Posterior cingulate gyrus (tissue), 11 donors: ENCODE results near the gene GFOD2.
A peak's percentile ranks its signal among the peaks of the same experiment; 100 is the strongest.
"Not testable (repeated sequence)": the region's sequence is repeated elsewhere in the genome, so short reads cannot be mapped to it uniquely, and the experiment has no call there.

Source experiments
- DNase-seq, 10 donors: peaks; one replicate each; pipeline versions ENCODE4 v3.0.0 to v3.0.0-alpha.2; 2020 to 2021; ENCODE audit warnings: mixed read lengths in 3 of 10
- intact Hi-C: fragments of 100-400 bp; cut with DNase I; formaldehyde crosslinking; loops from one replicate; pipeline ENCODE4 v1.15.1; 2023

Gene GFOD2

GRCh38 chr16:67719048-67719777, at the start of gene GFOD2:
Gene GFOD2 (minus strand): TSS chr16:67719316. CDS start chr16:67685715, 33,601 bp downstream.
- intact Hi-C loops: loop anchor here (2.0 kb wide), 1 partner anchor 88 kb away; the partner anchor contains the start of genes RANBP10 and TSNAXIP1
- DNase-seq: peak; percentile 94 to 99 (median 98)

DNA sequence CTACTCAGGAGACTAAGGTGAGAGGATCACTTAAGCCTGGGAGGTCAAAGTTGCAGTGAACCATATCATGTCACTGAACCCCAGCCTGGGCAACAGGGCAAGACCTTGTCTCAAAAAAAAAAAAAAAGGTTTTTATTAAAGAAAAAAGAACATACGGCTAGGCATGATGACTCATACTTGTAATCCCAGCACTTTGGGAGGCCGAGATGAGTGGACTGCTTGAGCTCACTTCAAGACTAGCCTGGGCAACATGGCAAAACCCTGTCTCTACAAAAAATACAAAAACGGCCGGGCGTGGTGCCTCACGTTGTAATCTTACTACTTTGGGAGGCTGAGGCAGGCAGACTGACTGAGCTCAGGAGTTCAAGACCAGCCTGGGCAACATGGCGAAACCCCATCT, 48.8 kb upstream of the GFOD2 start:
- intact Hi-C loops: no loop called here
- DNase-seq: peak in 2 of 10 donors; percentile 1 to 27

- peak in 2 of 10 donors; percentile 3 to 8 for DNase-seq
- intact Hi-C loops: no loop called here
Measured at GRCh38 chr16:67766291-67766690, 47.2 kb upstream of the GFOD2 start.

DNA sequence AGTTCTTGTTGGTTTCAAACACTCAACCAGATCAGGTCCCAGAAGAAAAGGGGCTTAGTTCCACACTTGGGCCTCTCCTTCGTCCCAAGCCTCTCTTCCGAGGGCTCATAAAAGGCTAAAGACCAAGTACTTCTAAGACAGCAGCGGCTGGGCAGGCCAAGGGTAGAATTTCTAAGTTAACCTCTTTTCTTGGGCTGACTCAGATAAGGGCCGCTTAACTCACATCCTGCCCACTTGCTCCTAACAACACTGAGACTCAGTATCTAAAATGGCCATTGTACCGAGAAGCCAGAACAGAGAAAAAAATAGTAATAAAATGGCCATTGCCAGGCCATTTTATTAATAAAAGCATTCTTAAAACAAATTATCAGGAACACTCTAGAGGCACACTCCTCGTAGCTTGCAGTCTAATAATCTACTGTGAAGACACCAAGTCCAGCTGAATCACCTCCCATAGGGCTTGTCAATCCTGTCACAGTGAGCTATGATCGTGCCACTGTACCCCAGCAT, 45.1 kb upstream of the GFOD2 start:
- intact Hi-C loops: no loop called here
- DNase-seq: peak in 1 of 10 donors; percentile 1

GRCh38 chr16:67763066-67763465, 44.0 kb upstream of the GFOD2 start:
- intact Hi-C loops: no loop called here
- peak in 1 of 10 donors; percentile 2 for DNase-seq

DNA sequence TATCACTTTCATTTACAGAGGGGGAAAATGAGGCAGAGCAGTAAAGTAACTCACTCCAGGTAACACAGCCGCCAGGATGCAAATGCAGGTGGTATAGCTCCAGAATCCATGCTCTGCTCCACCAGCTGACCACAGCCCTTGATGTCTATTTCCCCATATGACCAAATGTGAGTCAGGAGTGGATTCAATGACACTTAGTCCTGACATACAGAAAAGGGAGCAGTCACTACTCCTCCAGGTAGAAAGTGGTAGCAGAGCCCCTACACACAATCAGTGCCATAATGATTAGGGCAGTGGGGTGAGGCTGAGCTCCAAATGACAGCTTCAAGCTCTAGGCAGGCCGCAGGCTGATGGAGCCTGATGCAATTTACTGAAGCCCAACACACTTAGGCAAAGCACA, 43.3 kb upstream of the GFOD2 start:
- intact Hi-C loops: no loop called here
- peak in 1 of 10 donors; percentile 38 for DNase-seq

GRCh38 chr16:67761924-67762323, 42.8 kb upstream of the GFOD2 start:
- intact Hi-C loops: no loop called here
- DNase-seq: no peak

- DNase-seq: peak in 1 of 10 donors; percentile 22
- intact Hi-C loops: no loop called here
Measured at GRCh38 chr16:67760956-67761230, 41.8 kb upstream of the GFOD2 start.

GRCh38 chr16:67760206-67760955, 41.3 kb upstream of the GFOD2 start:
- DNase-seq: peak in 3 of 10 donors; percentile 28 to 48 (median 29)
- intact Hi-C loops: no loop called here

DNA sequence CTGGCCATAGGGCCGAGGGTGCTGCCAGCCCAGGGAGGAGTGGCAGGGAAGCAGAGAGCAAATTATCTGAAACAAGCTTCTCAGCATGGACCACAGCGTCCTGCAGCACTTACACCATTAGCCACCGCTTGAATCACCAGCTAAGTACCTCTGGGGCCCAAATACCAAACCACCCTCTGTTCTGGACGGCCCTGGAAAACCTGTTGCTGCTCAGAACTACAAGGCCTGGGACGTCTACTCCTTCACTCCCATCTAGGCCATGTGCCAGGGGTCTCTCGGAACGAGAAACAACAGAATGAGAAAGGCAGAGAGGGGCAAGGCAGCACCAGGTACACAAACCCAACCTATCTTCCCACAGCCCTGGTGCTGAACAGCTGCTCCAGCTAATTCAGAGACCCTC, 39.9 kb upstream of the GFOD2 start:
- intact Hi-C loops: no loop called here
- DNase-seq: peak in 1 of 10 donors; percentile 22

DNA sequence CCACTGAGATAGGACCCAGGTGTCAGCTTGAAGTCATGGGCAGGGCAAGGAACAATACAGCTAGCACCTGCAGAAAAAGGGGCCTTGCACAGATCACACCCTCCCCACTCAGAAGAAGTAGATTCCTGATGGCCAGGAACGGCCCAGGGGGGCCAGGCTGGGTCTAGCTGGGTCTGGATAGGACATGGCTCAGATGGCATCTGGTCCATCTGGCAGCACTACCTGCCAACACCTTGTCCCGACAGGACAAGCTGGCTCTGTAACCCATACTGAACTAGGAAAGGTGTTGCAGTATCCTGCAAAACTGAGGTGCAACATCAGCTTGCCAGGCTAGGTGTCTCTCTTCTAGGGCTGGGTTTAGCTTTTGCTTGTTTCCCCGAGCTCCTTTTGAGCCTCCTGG, 38.9 kb upstream of the GFOD2 start:
- intact Hi-C loops: no loop called here
- peak in 1 of 10 donors; percentile 49 for DNase-seq

GRCh38 chr16:67752641-67753040, 33.5 kb upstream of the GFOD2 start:
- intact Hi-C loops: no loop called here
- peak in 1 of 10 donors; percentile 35 for DNase-seq

GRCh38 chr16:67751331-67751730, 32.2 kb upstream of the GFOD2 start:
- peak in 1 of 10 donors; percentile 2 for DNase-seq
- intact Hi-C loops: not testable (repeated sequence)

DNA sequence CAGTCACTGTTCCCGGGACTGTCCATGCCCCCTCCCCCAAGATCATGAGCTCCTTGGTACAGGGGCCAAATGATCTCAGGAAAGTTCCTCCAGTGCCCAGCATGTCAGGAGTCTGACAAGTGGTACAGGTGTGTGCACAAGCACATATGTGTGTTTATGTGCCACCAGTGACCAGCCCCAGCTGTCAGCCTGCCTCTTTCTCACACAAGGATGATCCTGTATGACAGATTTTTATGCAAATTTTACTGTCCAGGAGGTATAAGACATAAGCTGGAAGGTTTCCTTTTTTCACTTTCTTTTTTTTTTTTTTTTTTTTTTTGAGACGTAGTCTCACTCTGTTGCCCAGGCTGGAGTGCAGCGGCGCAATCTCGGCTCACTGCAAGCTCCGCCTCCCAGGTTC, 31.4 kb upstream of the GFOD2 start:
- intact Hi-C loops: no loop called here
- peak in 2 of 10 donors; percentile 45 to 48 for DNase-seq

GRCh38 chr16:67749436-67750078, 30.4 kb upstream of the GFOD2 start:
- DNase-seq: peak in 1 of 10 donors; percentile 12
- intact Hi-C loops: no loop called here

GRCh38 chr16:67748834-67749233, 29.7 kb upstream of the GFOD2 start:
- DNase-seq: peak in 1 of 10 donors; percentile 7
- intact Hi-C loops: no loop called here

DNA sequence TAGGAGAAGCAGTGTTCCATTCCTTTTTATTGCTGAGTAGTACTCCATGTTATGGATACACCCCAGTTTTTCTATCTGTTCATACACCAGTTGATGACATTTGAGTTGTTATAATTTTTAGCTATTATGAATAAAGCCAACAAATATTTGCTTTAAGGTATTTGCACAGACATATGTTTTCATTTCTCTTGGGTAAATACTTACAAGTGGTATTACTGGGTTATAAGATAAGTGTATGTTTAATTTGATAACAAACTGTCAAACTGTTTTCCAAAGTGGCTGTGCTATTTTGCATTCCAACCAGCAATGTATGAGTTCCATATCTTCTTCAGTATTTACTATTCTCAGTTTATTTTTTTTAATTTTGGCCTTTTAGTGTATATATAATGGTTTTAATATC, 27.7 kb upstream of the GFOD2 start:
- DNase-seq: no peak
- intact Hi-C loops: no loop called here

DNA sequence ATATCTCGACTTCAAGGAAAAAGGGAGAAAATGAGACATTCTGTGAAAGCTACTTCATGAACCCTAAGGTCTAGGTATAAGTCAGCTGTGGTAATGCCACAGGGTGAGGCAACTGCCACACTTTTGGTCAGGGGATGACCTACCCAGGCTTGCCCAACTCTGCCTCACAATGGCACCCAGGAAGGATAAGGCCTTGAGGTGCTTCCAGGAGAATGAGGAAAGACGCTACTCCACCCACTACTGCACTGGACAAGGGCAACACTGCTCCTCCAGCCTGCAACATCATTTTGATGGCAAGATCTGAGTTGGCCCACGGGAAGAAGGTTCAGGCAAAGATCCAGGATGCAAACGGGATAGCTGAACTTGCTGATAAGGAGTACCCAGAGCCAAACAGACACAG, 22.0 kb upstream of the GFOD2 start:
- intact Hi-C loops: no loop called here
- peak in 2 of 10 donors; percentile 0 to 13 for DNase-seq

DNA sequence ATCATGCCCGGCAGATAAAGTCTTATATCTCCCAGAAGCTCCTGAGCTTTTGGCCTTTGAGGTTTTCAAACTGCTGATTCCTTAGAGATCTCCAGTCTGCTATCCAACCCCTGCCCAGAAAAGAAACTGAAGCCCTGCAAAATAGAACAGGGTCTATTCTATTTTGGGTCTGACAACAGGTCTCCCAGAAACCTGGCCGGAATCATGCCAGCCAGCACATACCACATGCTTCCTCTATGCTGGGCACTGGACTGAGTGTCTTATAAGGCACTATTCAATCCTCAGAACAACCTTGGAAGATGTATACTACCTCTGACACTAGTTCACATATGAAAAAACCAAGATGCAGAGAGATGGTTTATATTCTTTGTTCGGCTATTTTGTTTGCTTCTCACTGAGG, 21.3 kb upstream of the GFOD2 start:
- intact Hi-C loops: no loop called here
- DNase-seq: peak in 1 of 10 donors; percentile 26

- peak in 3 of 10 donors; percentile 12 to 53 (median 39) for DNase-seq
- intact Hi-C loops: no loop called here
Measured at GRCh38 chr16:67736858-67737257, 17.7 kb upstream of the GFOD2 start.

DNA sequence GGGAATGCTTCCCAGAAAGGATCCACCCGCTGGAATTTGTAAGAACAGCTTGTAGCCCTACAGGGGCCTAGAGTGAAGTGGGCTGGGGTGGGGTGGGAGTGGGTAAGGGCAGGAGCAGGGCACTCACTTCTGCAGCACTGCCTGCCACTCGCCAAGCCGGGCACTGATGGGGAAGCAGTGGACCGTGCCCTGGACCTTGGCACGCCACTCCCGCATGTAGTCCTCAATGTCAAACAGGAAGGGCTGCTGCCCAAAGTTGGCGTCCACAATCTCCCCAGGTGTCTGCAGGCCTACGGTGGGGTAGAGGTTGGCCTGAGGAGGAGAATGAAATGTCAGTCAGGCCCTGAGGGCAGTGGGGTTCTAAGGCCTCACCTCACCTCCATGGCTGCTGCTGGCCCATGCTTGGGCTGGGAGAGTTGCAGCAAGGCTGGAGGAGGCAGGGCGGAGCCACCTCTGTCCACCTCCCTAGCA, 15.7 kb upstream of the GFOD2 start:
- intact Hi-C loops: no loop called here
- DNase-seq: peak in 2 of 10 donors; percentile 59 to 64
